ENCODE data around the gene CDK19. TPM values are rescaled to one million over a fixed set of nuclear protein-coding genes. Genes with fewer than 3 reads are reported as not detected.
"Not testable (repeated sequence)": the region's sequence is repeated elsewhere in the genome, so short reads cannot be mapped to it uniquely, and the experiment has no call there.

The CDK19 gene
- total RNA-seq, 1 experiment from 2014 or later, result 7.0 TPM

DNA sequence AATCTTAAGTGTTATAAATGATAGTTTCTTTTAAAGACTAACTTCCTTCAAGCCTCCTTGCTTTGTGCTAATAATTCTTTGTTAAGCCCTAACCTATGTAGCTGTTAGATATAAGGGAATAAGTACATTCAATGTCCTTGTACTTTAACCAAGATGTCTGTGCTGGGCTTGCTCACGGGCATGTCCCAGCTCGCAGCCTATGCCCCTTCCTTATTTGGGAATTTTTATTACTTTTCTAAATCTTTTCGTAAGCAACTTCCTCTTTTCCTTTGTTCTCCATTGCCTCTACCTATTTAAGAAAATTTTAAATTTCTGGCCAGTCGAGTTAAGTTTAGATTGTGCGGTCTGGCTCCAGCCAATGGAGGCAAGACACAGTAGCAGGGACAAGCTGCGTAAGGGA, 26.0 kb upstream of the CDK19 start:
- Histone ChIP-seq H2BK12ac (ENCODE audit: insufficient read length, low read depth, low read length) (no peak overlapping the region), H3K27me3 (ENCODE audit: insufficient read depth, low read length) (no peaks in the 10 kb centered on the region), H2AFZ (ENCODE audit: low read length) (no peak overlapping the region), H3K56ac (ENCODE audit: insufficient read length, low read depth, low read length) (no peak overlapping the region), H2BK5ac (ENCODE audit: insufficient read length, low read length) (no peak overlapping the region), H3K18ac (ENCODE audit: insufficient read length, low read depth, low read length) (no peak overlapping the region), H3K23ac (ENCODE audit: insufficient read length, low read depth, low read length) (no peak overlapping the region), H2BK20ac (ENCODE audit: low read depth, low read length, poor library complexity, severe bottlenecking) (no peak overlapping the region), H3K4ac (ENCODE audit: low read depth, low read length) (no peak overlapping the region), H3K4me1 (ENCODE audit: insufficient read depth, low read length) (no peaks in the 10 kb centered on the region), H3K9me3 (ENCODE audit: control insufficient read depth, low read depth, low read length) (no peaks in the 10 kb centered on the region), H4K20me1 (ENCODE audit: control insufficient read depth, insufficient read depth, insufficient read length) (no peaks in the 10 kb centered on the region), H4K5ac (ENCODE audit: insufficient read length, low read depth, low read length) (no peak overlapping the region), H2BK15ac (ENCODE audit: low read depth, low read length) (no peak overlapping the region), H3K23me2 (ENCODE audit: insufficient read length, low read depth, low read length, poor library complexity, severe bottlenecking) (no peaks in the 10 kb centered on the region), H4K91ac (ENCODE audit: insufficient read length, low read depth, low read length) (no peak overlapping the region), H2AK5ac (ENCODE audit: insufficient read length, low read length) (no peak overlapping the region), H3K4me2 (ENCODE audit: insufficient read depth, insufficient read length, low read length) (no peak overlapping the region), H2BK120ac (ENCODE audit: low read depth, low read length, poor library complexity, severe bottlenecking) (no peak overlapping the region), H3K14ac (ENCODE audit: insufficient read depth, low read length) (no peak overlapping the region), H3K27ac (ENCODE audit: insufficient read length, low read depth, low read length) (no peak overlapping the region), H3K79me2 (ENCODE audit: insufficient read depth, low read length) (no peaks in the 10 kb centered on the region), H3K79me1 (ENCODE audit: insufficient read depth, low read depth, low read length, poor library complexity, severe bottlenecking) (no peaks in the 10 kb centered on the region), H3T11ph (ENCODE audit: low read length) (no peak overlapping the region), H4K8ac (replicated peaks; ENCODE audit: insufficient read length, low read depth, low read length) (no peak overlapping the region), H3K9ac (ENCODE audit: extremely low read depth, insufficient read length, low read length) (no peak overlapping the region)
- no peaks in the 10 kb centered on the region for H3K4me1 Mint-ChIP-seq
- no CpG with 5 or more reads among the region's 6 CpGs for WGBS (ENCODE audit: extremely low coverage, insufficient read length, low lambda C conversion rate)
- TF ChIP-seq, protein P1, sequence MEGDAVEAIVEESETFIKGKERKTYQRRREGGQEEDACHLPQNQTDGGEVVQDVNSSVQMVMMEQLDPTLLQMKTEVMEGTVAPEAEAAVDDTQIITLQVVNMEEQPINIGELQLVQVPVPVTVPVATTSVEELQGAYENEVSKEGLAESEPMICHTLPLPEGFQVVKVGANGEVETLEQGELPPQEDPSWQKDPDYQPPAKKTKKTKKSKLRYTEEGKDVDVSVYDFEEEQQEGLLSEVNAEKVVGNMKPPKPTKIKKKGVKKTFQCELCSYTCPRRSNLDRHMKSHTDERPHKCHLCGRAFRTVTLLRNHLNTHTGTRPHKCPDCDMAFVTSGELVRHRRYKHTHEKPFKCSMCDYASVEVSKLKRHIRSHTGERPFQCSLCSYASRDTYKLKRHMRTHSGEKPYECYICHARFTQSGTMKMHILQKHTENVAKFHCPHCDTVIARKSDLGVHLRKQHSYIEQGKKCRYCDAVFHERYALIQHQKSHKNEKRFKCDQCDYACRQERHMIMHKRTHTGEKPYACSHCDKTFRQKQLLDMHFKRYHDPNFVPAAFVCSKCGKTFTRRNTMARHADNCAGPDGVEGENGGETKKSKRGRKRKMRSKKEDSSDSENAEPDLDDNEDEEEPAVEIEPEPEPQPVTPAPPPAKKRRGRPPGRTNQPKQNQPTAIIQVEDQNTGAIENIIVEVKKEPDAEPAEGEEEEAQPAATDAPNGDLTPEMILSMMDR (conservative IDR thresholded peaks at IDR 0.05), result no peak
- no peak for DNase-seq
- H3K36me3 Mint-ChIP-seq (ENCODE audit: insufficient read depth in 1 of 3, low read depth in 3 of 3), result no peaks in the 10 kb centered on the region
- H3K27ac Mint-ChIP-seq, result no peak overlapping the region
- H3K27me3 Mint-ChIP-seq (ENCODE audit: low read depth), result no peaks in the 10 kb centered on the region
- H3K9me3 Mint-ChIP-seq, result no peaks in the 10 kb centered on the region; a peak in 1 of 5 replicates
- no peak overlapping the region for H3K4me3 Mint-ChIP-seq

DNA sequence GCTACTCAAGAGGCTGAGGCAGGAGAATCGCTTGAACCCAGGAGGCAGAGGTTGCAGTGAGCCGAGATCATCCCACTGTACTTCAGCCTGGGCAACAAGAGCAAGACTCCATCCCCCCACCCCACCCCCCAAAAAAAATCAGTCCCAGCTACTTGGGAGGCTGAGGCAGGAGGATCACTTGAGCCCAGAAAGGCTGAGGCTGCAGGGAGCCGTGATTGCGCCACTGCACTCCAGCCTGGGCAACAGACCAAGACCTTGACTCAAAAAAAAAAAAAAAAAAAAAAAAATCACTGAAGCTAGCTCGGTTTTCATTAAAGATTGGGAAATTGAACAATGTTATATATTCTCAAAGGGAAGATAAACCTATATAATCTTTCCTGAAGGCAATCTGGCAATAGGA, 20.5 kb upstream of the CDK19 start:
- not testable (repeated sequence) for DNase-seq; H3K14ac ChIP-seq (ENCODE audit: insufficient read depth, low read length); H2BK12ac ChIP-seq (ENCODE audit: insufficient read length, low read depth, low read length); H4K5ac ChIP-seq (ENCODE audit: insufficient read length, low read depth, low read length); H3K4me1 ChIP-seq (ENCODE audit: insufficient read depth, low read length); H3K36me3 Mint-ChIP-seq (ENCODE audit: insufficient read depth in 1 of 3, low read depth in 3 of 3); H3T11ph ChIP-seq (ENCODE audit: low read length); H3K23ac ChIP-seq (ENCODE audit: insufficient read length, low read depth, low read length); H3K27ac Mint-ChIP-seq; H3K9me3 ChIP-seq (ENCODE audit: control insufficient read depth, low read depth, low read length); H3K56ac ChIP-seq (ENCODE audit: insufficient read length, low read depth, low read length); H2AFZ ChIP-seq (ENCODE audit: low read length); H3K4me3 Mint-ChIP-seq; H4K8ac ChIP-seq (replicated peaks; ENCODE audit: insufficient read length, low read depth, low read length); H3K23me2 ChIP-seq (ENCODE audit: insufficient read length, low read depth, low read length, poor library complexity, severe bottlenecking); H3K9me3 Mint-ChIP-seq; H3K9ac ChIP-seq (ENCODE audit: extremely low read depth, insufficient read length, low read length); H3K79me1 ChIP-seq (ENCODE audit: insufficient read depth, low read depth, low read length, poor library complexity, severe bottlenecking); H2BK15ac ChIP-seq (ENCODE audit: low read depth, low read length); H3K4me2 ChIP-seq (ENCODE audit: insufficient read depth, insufficient read length, low read length); H2BK20ac ChIP-seq (ENCODE audit: low read depth, low read length, poor library complexity, severe bottlenecking); H3K27ac ChIP-seq (ENCODE audit: insufficient read length, low read depth, low read length); H3K4me1 Mint-ChIP-seq; H2BK5ac ChIP-seq (ENCODE audit: insufficient read length, low read length); H3K4ac ChIP-seq (ENCODE audit: low read depth, low read length); H2AK5ac ChIP-seq (ENCODE audit: insufficient read length, low read length); H2BK120ac ChIP-seq (ENCODE audit: low read depth, low read length, poor library complexity, severe bottlenecking); H3K27me3 ChIP-seq (ENCODE audit: insufficient read depth, low read length); H3K79me2 ChIP-seq (ENCODE audit: insufficient read depth, low read length); H3K18ac ChIP-seq (ENCODE audit: insufficient read length, low read depth, low read length); H4K91ac ChIP-seq (ENCODE audit: insufficient read length, low read depth, low read length); H3K27me3 Mint-ChIP-seq (ENCODE audit: low read depth); H4K20me1 ChIP-seq (ENCODE audit: control insufficient read depth, insufficient read depth, insufficient read length)
- WGBS (ENCODE audit: extremely low coverage, insufficient read length, low lambda C conversion rate), result no CpG with 5 or more reads among the region's 5 CpGs

Measured in H9 (cell line).